Keratinocyte (primary cell): Measurements from ENCODE around the gene SPATA16. TPM values are rescaled to one million over a fixed set of nuclear protein-coding genes. Genes with fewer than 3 reads are reported as not detected.

Source experiments
- DNase-seq: peaks from one replicate; pipeline ENCODE4 v3.0.0-alpha.2; 2011; ENCODE audit warnings: low read depth, missing footprints, low spot score
- FAIRE-seq: peaks from 2 replicates; lab custom pipeline; 2011; peaks lifted over from hg19 to GRCh38; lab: Jason Lieb, UNC
- H2AFZ ChIP-seq: 2 replicates; pipeline ENCODE4 v1.6.0; 2012; ENCODE audit warnings: low read length, control low read depth, inconsistent platforms; ENCODE audit not compliant: control insufficient read depth
- H3K27ac ChIP-seq: 2 replicates; pipeline ENCODE4 v1.5.1; 2011; ENCODE audit warnings: low read length; ENCODE audit not compliant: control insufficient read depth, insufficient read depth
- H3K27me3 ChIP-seq: 3 replicates; pipeline ENCODE4 v1.6.0; 2011; ENCODE audit warnings: low read length; ENCODE audit not compliant: control insufficient read depth, insufficient read depth; ENCODE audit errors: extremely low read depth
- H3K36me3 ChIP-seq, 2 experiments: 2 replicates in 1 of 2; 3 replicates in 1 of 2; pipeline ENCODE4 v1.5.1; 2011; ENCODE audit warnings: low read length in 2 of 2, mild to moderate bottlenecking in 1 of 2; ENCODE audit not compliant: control insufficient read depth in 2 of 2, insufficient read depth in 2 of 2; ENCODE audit errors: extremely low read depth in 1 of 2
- H3K4me1 ChIP-seq: 3 replicates; pipeline ENCODE4 v1.5.1; 2011; ENCODE audit warnings: low read length; ENCODE audit not compliant: control insufficient read depth, insufficient read depth; ENCODE audit errors: extremely low read depth
- H3K4me2 ChIP-seq: 3 replicates; pipeline ENCODE4 v1.6.0; 2011; ENCODE audit warnings: low read depth, low read length; ENCODE audit not compliant: control insufficient read depth, insufficient read depth; ENCODE audit errors: extremely low read depth
- H3K4me3 ChIP-seq, 3 experiments: fragments of 200-600 bp in 1 of 3; sonication (generic) in 1 of 3; 2 replicates in 2 of 3; 3 replicates in 1 of 3; pipeline ENCODE4 v1.5.1; 2011 to 2016; ENCODE audit warnings: low read length in 3 of 3, mild to moderate bottlenecking in 3 of 3, control low read depth in 2 of 3, inconsistent platforms in 1 of 3, low read depth in 1 of 3, mixed read lengths in 1 of 3, mixed run types in 1 of 3, moderate library complexity in 1 of 3; ENCODE audit not compliant: control insufficient read depth in 2 of 3, insufficient read depth in 2 of 3; ENCODE audit errors: extremely low read depth in 1 of 3
- H3K79me2 ChIP-seq: 2 replicates; pipeline ENCODE4 v1.6.0; 2012; ENCODE audit warnings: low read length; ENCODE audit not compliant: control insufficient read depth, insufficient read depth
- H3K9ac ChIP-seq: 3 replicates; pipeline ENCODE4 v1.6.0; 2011; ENCODE audit warnings: low read length; ENCODE audit not compliant: control insufficient read depth, insufficient read depth; ENCODE audit errors: extremely low read depth
- H3K9me1 ChIP-seq: 3 replicates; pipeline ENCODE4 v1.6.0; 2011; ENCODE audit warnings: low read length; ENCODE audit not compliant: control insufficient read depth, insufficient read depth; ENCODE audit errors: extremely low read depth
- H3K9me3 ChIP-seq: 2 replicates; pipeline ENCODE4 v1.5.1; 2012; ENCODE audit warnings: low read depth, low read length; ENCODE audit not compliant: control insufficient read depth
- H4K20me1 ChIP-seq: 3 replicates; pipeline ENCODE4 v1.6.0; 2011; ENCODE audit warnings: low read length; ENCODE audit not compliant: control insufficient read depth, insufficient read depth; ENCODE audit errors: extremely low read depth
- EZH2 ChIP-seq: IDR thresholded peaks from one replicate; pipeline ENCODE4 v1.6.1; 2012; ENCODE audit warnings: inconsistent platforms, mild to moderate bottlenecking, low read length, moderate library complexity
- dilution Hi-C: fragments of 300-500 bp; cut with MboI; formaldehyde crosslinking; loops from one replicate; pipeline ENCODE4 v1.7.0; 2020; ENCODE audit warnings: low sequenced_read_pairs; ENCODE audit not compliant: extremely low pct_ligation_motif_present
- polyA plus RNA-seq, 5 experiments: library from polyadenylated mRNA; depleted of rRNA in 3 of 5; stranded (reverse) in 3 of 5; stranded (forward) in 1 of 5; unstranded in 1 of 5; fragments of >200 nt; gene quantifications; 1 replicate in 1 of 5; 2 replicates in 3 of 5; 3 replicates in 1 of 5; pipeline versions ENCODE4 v1.2.1 to v1.2.3, GENCODE V29; 2011 to 2012; ENCODE audit warnings: missing spikeins in 2 of 5, low read depth in 1 of 5, low replicate concordance in 1 of 5
- TF ChIP-seq, protein P1 (sequence below), 3 experiments: IDR thresholded peaks in 1 of 3; conservative IDR thresholded peaks in 1 of 3; optimal IDR thresholded peaks in 1 of 3; 2 replicates in 2 of 3; 3 replicates in 1 of 3; pipeline versions ENCODE3 to v1.5.1; 2011; ENCODE audit warnings: low read length in 3 of 3, mild to moderate bottlenecking in 3 of 3, moderate library complexity in 2 of 3, control low read depth in 1 of 3, inconsistent platforms in 1 of 3; ENCODE audit not compliant: insufficient read depth in 2 of 3; ENCODE audit errors: extremely low read depth in 1 of 3

Gene SPATA16
- polyA plus RNA-seq, 1 donor (not counting 4 experiments of a cell fraction or from before 2014, with no cell fraction given) = not detected

GRCh38 chr3:173037840-173038483 is 103.1 kb downstream of the SPATA16 start:
- dilution Hi-C loops = no loop called here
- no peak for TF ChIP-seq EZH2
- TF ChIP-seq, protein P1, sequence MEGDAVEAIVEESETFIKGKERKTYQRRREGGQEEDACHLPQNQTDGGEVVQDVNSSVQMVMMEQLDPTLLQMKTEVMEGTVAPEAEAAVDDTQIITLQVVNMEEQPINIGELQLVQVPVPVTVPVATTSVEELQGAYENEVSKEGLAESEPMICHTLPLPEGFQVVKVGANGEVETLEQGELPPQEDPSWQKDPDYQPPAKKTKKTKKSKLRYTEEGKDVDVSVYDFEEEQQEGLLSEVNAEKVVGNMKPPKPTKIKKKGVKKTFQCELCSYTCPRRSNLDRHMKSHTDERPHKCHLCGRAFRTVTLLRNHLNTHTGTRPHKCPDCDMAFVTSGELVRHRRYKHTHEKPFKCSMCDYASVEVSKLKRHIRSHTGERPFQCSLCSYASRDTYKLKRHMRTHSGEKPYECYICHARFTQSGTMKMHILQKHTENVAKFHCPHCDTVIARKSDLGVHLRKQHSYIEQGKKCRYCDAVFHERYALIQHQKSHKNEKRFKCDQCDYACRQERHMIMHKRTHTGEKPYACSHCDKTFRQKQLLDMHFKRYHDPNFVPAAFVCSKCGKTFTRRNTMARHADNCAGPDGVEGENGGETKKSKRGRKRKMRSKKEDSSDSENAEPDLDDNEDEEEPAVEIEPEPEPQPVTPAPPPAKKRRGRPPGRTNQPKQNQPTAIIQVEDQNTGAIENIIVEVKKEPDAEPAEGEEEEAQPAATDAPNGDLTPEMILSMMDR (optimal IDR thresholded peaks at IDR 0.05 in 1 of 3, IDR thresholded peaks at IDR 0.05 in 1 of 3, conservative IDR thresholded peaks at IDR 0.05 in 1 of 3; ENCODE audit: extremely low read depth in 1 of 3, insufficient read depth in 2 of 3, low read length in 3 of 3) = no peak
- Histone ChIP-seq H3K4me3 (no peak overlapping the region), H3K27me3 (no peaks in the 10 kb centered on the region), H2AFZ (no peak overlapping the region), H3K27ac (no peak overlapping the region), H3K9me1 (no peaks in the 10 kb centered on the region), H3K4me2 (no peak overlapping the region), H3K79me2 (no peaks in the 10 kb centered on the region), H4K20me1 (no peaks in the 10 kb centered on the region), H3K9me3 (no peaks in the 10 kb centered on the region), H3K36me3 (no peaks in the 10 kb centered on the region), H3K9ac (no peak overlapping the region), H3K4me1 (no peaks in the 10 kb centered on the region)
- FAIRE-seq (no peak), DNase-seq (no peak)

DNA sequence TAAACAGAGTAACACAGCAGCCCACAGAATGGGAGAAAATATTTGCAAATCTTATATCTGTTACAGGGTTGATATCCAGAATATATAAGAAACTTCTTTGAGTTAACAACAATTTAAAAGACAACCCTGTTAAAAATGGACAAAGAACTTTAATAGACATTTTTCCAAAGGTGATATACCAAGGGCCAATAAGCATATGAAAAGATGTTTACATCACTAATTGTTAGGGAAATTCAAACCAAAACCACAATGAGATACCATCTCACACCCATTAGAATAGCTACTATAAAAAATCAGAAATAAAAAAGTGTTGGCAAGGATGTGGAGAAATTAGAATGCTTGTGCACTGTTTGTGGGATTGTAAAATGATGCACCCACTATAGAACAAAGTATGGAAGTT is 110.8 kb downstream of the SPATA16 start:
- no peaks in the 10 kb centered on the region for H3K79me2 ChIP-seq
- H3K9ac ChIP-seq = no peak overlapping the region
- TF ChIP-seq, protein P1 (optimal IDR thresholded peaks at IDR 0.05 in 1 of 3, IDR thresholded peaks at IDR 0.05 in 1 of 3, conservative IDR thresholded peaks at IDR 0.05 in 1 of 3; ENCODE audit: extremely low read depth in 1 of 3, insufficient read depth in 2 of 3, low read length in 3 of 3) = no peak
- TF ChIP-seq EZH2 = no peak
- no peaks in the 10 kb centered on the region for H3K4me1 ChIP-seq
- DNase-seq (no peak), FAIRE-seq (no peak)
- dilution Hi-C loops = no loop called here
- no peaks in the 10 kb centered on the region for H4K20me1 ChIP-seq
- H3K4me3 ChIP-seq = no peak overlapping the region
- no peaks in the 10 kb centered on the region for H3K9me1 ChIP-seq
- no peak overlapping the region for H3K27ac ChIP-seq
- H3K27me3 ChIP-seq = no peaks in the 10 kb centered on the region
- no peak overlapping the region for H3K4me2 ChIP-seq
- no peak overlapping the region for H2AFZ ChIP-seq
- H3K9me3 ChIP-seq = no peaks in the 10 kb centered on the region
- no peaks in the 10 kb centered on the region for H3K36me3 ChIP-seq
